HEK293 (cell line): ENCODE measurements around the gene KMT2D.
A peak's percentile ranks its signal among the peaks of the same experiment; 100 is the strongest.

ENCODE experiments used
- BCL11B ChIP-seq: fragments of 450-650 bp; formaldehyde crosslinking; IDR thresholded peaks from 2 replicates; pipeline ENCODE4 v1.5.1; 2016; ENCODE audit warnings: low read depth, missing biosample characterization, missing genetic modification characterization
- EGR2 ChIP-seq: fragments of 450-650 bp; formaldehyde crosslinking; IDR thresholded peaks from 2 replicates; pipeline ENCODE4 v1.5.1; 2016; ENCODE audit warnings: low read depth, missing biosample characterization, missing genetic modification characterization
- GLIS1 ChIP-seq: fragments of 450-650 bp; formaldehyde crosslinking; IDR thresholded peaks from 2 replicates; pipeline ENCODE4 v1.5.1; 2016; ENCODE audit warnings: missing biosample characterization, missing genetic modification characterization
- PRDM1 ChIP-seq: fragments of 450-650 bp; formaldehyde crosslinking; IDR thresholded peaks from 2 replicates; pipeline ENCODE4; 2016; ENCODE audit warnings: missing biosample characterization, missing genetic modification characterization
- SETDB1 ChIP-seq: IDR thresholded peaks from one replicate; pipeline ENCODE4 v1.6.1; 2017; ENCODE audit warnings: mild to moderate bottlenecking, low read length, moderate library complexity, mixed read lengths; ENCODE audit not compliant: insufficient read length
- ZIC2 ChIP-seq: fragments of 450-650 bp; formaldehyde crosslinking; IDR thresholded peaks from 2 replicates; pipeline ENCODE4 v1.5.1; 2016; ENCODE audit warnings: missing biosample characterization, missing genetic modification characterization
- ZNF114 ChIP-seq: fragments of 450-650 bp; formaldehyde crosslinking; IDR thresholded peaks from 2 replicates; pipeline ENCODE4 v1.5.0; 2017; ENCODE audit warnings: missing biosample characterization, missing genetic modification characterization
- ZNF140 ChIP-seq: fragments of 450-650 bp; formaldehyde crosslinking; IDR thresholded peaks from 2 replicates; pipeline ENCODE4 v1.5.1; 2016; ENCODE audit warnings: missing biosample characterization, missing genetic modification characterization
- ZNF211 ChIP-seq: fragments of 450-650 bp; formaldehyde crosslinking; IDR thresholded peaks from 2 replicates; pipeline ENCODE4 v1.5.1; 2016; ENCODE audit warnings: low read depth, missing biosample characterization, missing genetic modification characterization
- ZNF214 ChIP-seq: fragments of 450-650 bp; formaldehyde crosslinking; IDR thresholded peaks from 2 replicates; pipeline ENCODE4 v1.5.1; 2017; ENCODE audit warnings: missing biosample characterization, mild to moderate bottlenecking, missing genetic modification characterization, borderline replicate concordance
- ZNF274 ChIP-seq, 2 experiments: fragments of 200-500 bp in 1 of 2; fragments of 450-650 bp in 1 of 2; sonication (Bioruptor generic) in 1 of 2; formaldehyde crosslinking in 1 of 2; IDR thresholded peaks; 2 replicates each; pipeline versions ENCODE4 v1.5.1 to v1.6.1; 2014 to 2016; ENCODE audit warnings: borderline replicate concordance in 1 of 2, inconsistent platforms in 1 of 2, low read length in 1 of 2, missing biosample characterization in 1 of 2, missing genetic modification characterization in 1 of 2
- ZNF324 ChIP-seq: fragments of 450-650 bp; formaldehyde crosslinking; IDR thresholded peaks from 2 replicates; pipeline ENCODE4 v1.5.1; 2016; ENCODE audit warnings: missing biosample characterization, missing genetic modification characterization
- ZNF341 ChIP-seq: fragments of 450-650 bp; formaldehyde crosslinking; IDR thresholded peaks from 2 replicates; pipeline ENCODE4; 2016; ENCODE audit warnings: low read depth, missing biosample characterization, missing genetic modification characterization
- ZNF354C ChIP-seq: fragments of 450-650 bp; formaldehyde crosslinking; IDR thresholded peaks from 2 replicates; pipeline ENCODE4 v1.5.1; 2016; ENCODE audit warnings: missing biosample characterization, missing genetic modification characterization, low read depth, borderline replicate concordance
- ZNF48 ChIP-seq: fragments of 450-650 bp; formaldehyde crosslinking; IDR thresholded peaks from 2 replicates; pipeline ENCODE4 v1.5.1; 2016; ENCODE audit warnings: missing biosample characterization, missing genetic modification characterization
- ZNF530 ChIP-seq: fragments of 450-650 bp; formaldehyde crosslinking; IDR thresholded peaks from 2 replicates; pipeline ENCODE4 v1.5.1; 2016; ENCODE audit warnings: low read depth, missing biosample characterization, missing genetic modification characterization
- ZNF549 ChIP-seq: fragments of 450-650 bp; IDR thresholded peaks from 2 replicates; pipeline ENCODE4 v1.5.1; 2018; ENCODE audit warnings: missing biosample characterization, missing genetic modification characterization, mild to moderate bottlenecking, inconsistent platforms, moderate library complexity
- ZNF555 ChIP-seq: fragments of 450-650 bp; formaldehyde crosslinking; conservative IDR thresholded peaks from 2 replicates; pipeline ENCODE4 v1.5.1; 2017; ENCODE audit warnings: missing biosample characterization, mild to moderate bottlenecking, missing genetic modification characterization, inconsistent platforms
- ZNF777 ChIP-seq: fragments of 450-650 bp; formaldehyde crosslinking; IDR thresholded peaks from 2 replicates; pipeline ENCODE4 v1.5.1; 2017; ENCODE audit warnings: missing biosample characterization, missing genetic modification characterization, borderline replicate concordance
- ZNF785 ChIP-seq: fragments of 450-650 bp; formaldehyde crosslinking; IDR thresholded peaks from 2 replicates; pipeline ENCODE4 v1.5.1; 2016; ENCODE audit warnings: missing biosample characterization, missing genetic modification characterization
- ZNF837 ChIP-seq: fragments of 450-650 bp; formaldehyde crosslinking; IDR thresholded peaks from 2 replicates; pipeline ENCODE4 v1.5.1; 2016; ENCODE audit warnings: missing biosample characterization, missing genetic modification characterization
- ZNF843 ChIP-seq: fragments of 450-650 bp; formaldehyde crosslinking; IDR thresholded peaks from 2 replicates; pipeline ENCODE4 v1.5.1; 2016; ENCODE audit warnings: missing biosample characterization, missing genetic modification characterization
- ZSCAN23 ChIP-seq: fragments of 450-650 bp; formaldehyde crosslinking; IDR thresholded peaks from 2 replicates; pipeline ENCODE4 v1.5.1; 2016; ENCODE audit warnings: missing biosample characterization, missing genetic modification characterization
- TF ChIP-seq, protein P1 (sequence below): fragments of 450-650 bp; formaldehyde crosslinking; IDR thresholded peaks from 2 replicates; pipeline ENCODE4 v1.5.1; 2016; ENCODE audit warnings: missing biosample characterization, missing genetic modification characterization
- TF ChIP-seq, protein P2 (sequence below): fragments of 450-650 bp; formaldehyde crosslinking; IDR thresholded peaks from 2 replicates; pipeline ENCODE4 v1.5.1; 2017; ENCODE audit warnings: missing biosample characterization, missing genetic modification characterization
- TF ChIP-seq, protein P3 (sequence below): fragments of 450-650 bp; formaldehyde crosslinking; IDR thresholded peaks from 2 replicates; pipeline ENCODE4 v1.5.1; 2016; ENCODE audit warnings: missing biosample characterization, missing genetic modification characterization

KMT2D gene

DNA sequence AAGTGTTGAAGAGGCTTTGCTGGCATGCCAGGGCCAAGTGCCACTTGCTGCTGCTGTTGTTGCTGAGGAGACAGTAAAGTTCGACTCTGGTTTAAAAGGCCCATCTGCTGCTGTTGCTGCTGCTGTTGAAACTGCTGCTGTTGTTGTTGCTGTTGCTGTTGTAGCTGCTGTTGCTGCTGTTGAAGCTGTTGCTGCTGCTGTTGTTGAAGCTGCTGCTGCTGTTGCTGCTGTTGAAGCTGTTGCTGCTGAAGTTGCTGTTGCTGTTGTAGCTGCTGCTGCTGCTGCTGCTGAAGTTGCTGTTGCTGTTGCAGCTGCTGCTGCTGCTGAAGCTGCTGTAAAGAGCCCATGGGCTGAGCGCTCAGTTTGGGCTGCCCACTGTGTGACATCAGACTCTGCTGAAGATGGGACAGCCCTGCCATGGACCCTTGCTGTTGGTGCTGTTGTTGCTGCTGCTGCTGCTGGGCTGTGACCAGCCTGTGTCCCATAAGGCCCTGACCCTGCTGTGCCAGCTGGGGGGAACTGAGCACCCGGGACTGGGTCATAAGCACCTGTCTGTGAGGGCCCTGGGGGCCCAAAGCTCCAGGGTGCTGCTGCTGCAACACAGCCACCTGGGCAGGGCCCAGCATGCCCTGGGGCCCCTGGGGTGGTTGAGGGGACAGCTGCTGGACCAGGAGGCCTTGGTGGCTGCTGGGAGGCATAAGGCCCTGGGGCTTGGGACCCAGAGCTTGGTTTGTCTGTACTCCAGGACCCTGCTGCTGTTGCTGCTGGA is 27.7 kb downstream of the KMT2D start (continued):
- TF ChIP-seq, protein P1, sequence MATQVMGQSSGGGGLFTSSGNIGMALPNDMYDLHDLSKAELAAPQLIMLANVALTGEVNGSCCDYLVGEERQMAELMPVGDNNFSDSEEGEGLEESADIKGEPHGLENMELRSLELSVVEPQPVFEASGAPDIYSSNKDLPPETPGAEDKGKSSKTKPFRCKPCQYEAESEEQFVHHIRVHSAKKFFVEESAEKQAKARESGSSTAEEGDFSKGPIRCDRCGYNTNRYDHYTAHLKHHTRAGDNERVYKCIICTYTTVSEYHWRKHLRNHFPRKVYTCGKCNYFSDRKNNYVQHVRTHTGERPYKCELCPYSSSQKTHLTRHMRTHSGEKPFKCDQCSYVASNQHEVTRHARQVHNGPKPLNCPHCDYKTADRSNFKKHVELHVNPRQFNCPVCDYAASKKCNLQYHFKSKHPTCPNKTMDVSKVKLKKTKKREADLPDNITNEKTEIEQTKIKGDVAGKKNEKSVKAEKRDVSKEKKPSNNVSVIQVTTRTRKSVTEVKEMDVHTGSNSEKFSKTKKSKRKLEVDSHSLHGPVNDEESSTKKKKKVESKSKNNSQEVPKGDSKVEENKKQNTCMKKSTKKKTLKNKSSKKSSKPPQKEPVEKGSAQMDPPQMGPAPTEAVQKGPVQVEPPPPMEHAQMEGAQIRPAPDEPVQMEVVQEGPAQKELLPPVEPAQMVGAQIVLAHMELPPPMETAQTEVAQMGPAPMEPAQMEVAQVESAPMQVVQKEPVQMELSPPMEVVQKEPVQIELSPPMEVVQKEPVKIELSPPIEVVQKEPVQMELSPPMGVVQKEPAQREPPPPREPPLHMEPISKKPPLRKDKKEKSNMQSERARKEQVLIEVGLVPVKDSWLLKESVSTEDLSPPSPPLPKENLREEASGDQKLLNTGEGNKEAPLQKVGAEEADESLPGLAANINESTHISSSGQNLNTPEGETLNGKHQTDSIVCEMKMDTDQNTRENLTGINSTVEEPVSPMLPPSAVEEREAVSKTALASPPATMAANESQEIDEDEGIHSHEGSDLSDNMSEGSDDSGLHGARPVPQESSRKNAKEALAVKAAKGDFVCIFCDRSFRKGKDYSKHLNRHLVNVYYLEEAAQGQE, result no peak
- TF ChIP-seq ZNF140 (no peak), ZNF211 (tag by site-specific recombination) (no peak), ZSCAN23 (tag by site-specific recombination) (no peak), ZNF274 (IDR thresholded peaks at IDR 0.05; ENCODE audit: low read length) (no peak), ZNF274 (tag by site-specific recombination; IDR thresholded peaks at IDR 0.05; ENCODE audit: borderline replicate concordance) (no peak), ZNF555 (tag by site-specific recombination) (no peak), ZNF114 (tag by site-specific recombination) (no peak), ZNF837 (tag by site-specific recombination) (no peak), ZNF549 (tag by site-specific recombination) (no peak), ZNF785 (no peak), ZNF214 (tag by site-specific recombination) (no peak), EGR2 (tag by site-specific recombination) (no peak), ZNF777 (tag by site-specific recombination) (no peak), ZNF341 (tag by site-specific recombination) (peak; percentile 71), SETDB1 (no peak), GLIS1 (tag by site-specific recombination) (0 out of 2 replicates have a peak, but pooled peaks have one; percentile 33), ZNF48 (no peak), BCL11B (tag by site-specific recombination) (no peak), ZNF354C (no peak), ZNF530 (no peak), ZNF843 (tag by site-specific recombination) (no peak), ZNF324 (no peak), ZIC2 (tag by site-specific recombination) (peak; percentile 94), PRDM1 (no peak)
- TF ChIP-seq, protein P2, sequence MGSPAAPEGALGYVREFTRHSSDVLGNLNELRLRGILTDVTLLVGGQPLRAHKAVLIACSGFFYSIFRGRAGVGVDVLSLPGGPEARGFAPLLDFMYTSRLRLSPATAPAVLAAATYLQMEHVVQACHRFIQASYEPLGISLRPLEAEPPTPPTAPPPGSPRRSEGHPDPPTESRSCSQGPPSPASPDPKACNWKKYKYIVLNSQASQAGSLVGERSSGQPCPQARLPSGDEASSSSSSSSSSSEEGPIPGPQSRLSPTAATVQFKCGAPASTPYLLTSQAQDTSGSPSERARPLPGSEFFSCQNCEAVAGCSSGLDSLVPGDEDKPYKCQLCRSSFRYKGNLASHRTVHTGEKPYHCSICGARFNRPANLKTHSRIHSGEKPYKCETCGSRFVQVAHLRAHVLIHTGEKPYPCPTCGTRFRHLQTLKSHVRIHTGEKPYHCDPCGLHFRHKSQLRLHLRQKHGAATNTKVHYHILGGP (tag by site-specific recombination), result no peak
- TF ChIP-seq, protein P3, sequence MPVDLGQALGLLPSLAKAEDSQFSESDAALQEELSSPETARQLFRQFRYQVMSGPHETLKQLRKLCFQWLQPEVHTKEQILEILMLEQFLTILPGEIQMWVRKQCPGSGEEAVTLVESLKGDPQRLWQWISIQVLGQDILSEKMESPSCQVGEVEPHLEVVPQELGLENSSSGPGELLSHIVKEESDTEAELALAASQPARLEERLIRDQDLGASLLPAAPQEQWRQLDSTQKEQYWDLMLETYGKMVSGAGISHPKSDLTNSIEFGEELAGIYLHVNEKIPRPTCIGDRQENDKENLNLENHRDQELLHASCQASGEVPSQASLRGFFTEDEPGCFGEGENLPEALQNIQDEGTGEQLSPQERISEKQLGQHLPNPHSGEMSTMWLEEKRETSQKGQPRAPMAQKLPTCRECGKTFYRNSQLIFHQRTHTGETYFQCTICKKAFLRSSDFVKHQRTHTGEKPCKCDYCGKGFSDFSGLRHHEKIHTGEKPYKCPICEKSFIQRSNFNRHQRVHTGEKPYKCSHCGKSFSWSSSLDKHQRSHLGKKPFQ (tag by site-specific recombination), result no peak
- TF ChIP-seq, all 188 proteins: peak for 6
